Measurements from ENCODE around the gene KIRREL3.

The KIRREL3 gene

DNA sequence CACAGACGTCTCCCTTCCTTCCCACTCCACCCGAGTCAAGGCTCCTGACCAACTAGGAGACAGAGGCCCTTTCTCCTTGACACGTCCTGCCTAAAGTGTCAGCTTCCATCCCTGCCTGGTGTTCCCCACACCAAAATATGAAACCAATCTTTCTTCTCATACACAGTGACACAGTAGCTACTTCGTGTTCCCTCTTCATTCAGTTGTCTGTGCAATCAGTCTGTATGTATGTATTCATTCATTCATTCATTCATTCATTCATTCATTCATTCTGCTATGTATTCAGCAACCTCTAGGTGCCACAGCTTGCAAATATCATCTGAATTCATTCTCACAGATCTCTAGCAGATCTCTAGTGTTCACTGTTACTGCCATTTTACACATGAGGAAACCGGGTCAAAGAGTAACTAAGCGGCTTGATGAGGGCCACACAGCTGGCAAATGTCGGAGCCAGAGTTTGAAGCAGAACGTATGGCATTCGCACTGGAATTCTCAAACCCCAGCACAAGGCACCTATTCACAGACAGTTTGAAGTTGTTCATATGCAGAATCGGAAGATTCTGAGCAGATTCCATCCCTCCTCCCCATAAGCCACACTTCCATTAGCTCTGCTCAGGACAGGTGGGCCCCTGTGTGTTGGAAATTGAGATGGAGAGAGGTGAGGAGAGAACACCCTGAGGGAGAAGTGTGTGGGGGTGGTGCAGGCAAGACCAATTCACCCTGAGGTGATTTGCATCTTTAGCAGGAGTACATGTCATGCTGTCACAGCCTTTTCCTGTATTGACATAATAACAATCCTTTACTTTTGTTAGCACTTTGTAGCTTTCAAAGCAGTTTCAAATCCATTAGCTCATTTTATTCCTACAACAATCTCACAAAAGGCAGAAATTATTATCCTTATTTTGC lies 369.4 kb downstream of the KIRREL3 start:
- ATAC-seq (no peak), DNase-seq (no peak)

DNA sequence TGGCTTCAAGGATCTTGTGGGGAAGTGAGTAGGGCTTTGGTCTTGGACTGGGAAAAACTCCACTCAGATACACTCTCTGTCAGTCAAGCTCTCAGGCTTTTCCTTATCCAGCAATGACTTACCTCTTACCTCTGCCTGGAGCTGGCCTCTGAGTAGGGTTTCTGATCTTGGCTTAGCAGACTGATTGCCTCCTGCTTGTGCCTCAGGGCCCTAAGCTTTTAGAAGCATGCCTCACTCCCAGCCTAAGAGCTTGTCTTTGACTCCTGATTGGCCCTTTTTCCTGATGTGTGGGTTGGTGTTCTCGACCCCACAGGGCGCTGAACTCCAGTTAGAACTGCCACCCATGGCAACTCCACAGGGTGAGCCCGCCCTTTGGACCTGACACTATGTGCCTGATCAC lies 370.1 kb downstream of the KIRREL3 start:
- no peak for DNase-seq

DNA sequence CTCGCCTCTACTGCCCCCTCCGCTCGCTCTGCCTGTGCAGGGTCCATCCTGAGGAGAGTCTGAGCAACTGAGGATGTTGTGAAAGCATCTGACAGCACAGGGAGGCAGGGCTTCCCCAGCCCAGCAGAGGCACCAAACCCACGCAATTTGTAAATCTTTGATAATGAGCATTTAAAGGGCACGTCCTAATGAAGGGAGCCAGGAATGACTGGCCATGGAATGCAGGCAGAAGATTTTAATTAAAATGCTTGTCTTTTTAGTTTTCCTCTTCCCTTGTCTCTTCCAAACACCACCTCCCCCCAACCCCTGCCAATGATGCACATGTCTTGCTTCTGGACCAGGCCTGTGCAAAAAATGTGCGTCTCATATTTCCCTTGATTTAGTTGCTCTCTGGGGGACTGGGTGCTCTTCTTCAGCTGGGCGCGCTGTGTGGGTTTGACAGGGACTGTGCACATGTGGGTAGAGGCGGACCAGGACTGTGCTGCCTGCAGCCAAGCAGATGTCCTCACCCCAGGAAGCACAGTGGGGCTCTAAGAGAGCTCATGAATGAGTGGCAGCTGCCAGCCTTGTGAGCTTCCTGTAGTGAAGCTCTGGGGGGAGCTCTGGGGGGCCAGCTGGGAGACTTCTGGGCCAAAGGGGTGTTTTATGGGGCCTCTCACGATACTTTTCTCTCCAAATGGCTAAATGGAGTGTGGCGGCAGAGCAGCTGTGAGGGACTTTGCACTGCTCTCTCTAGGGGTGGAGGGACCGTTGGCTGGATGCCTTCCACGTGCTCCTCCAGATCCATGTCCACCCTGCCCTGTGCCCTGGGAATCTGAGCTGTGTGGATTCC lies 371.6 kb downstream of the KIRREL3 start:
- no peak for ATAC-seq
- DNase-seq = no peak

More for the DNA sequence above, 370.1 kb downstream of the KIRREL3 start:
- no peak for ATAC-seq

DNA sequence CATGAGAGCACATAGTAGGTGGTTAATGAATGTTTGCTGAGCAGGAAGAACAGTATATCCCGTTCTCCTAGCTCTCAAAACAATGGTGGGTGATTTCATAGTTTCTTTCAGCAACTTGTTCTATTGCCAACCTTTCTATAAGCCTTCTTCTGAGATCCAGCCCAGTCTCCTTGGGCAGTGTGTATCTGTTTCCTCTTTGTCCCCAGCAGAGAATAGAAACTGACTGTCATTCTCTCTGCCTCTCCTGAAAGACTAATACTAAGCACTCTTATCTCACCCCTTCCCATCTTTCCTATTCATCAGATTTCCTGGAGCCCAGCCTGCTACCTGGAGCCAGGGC lies 372.1 kb downstream of the KIRREL3 start:
- DNase-seq (no peak), ATAC-seq (no peak)

DNA sequence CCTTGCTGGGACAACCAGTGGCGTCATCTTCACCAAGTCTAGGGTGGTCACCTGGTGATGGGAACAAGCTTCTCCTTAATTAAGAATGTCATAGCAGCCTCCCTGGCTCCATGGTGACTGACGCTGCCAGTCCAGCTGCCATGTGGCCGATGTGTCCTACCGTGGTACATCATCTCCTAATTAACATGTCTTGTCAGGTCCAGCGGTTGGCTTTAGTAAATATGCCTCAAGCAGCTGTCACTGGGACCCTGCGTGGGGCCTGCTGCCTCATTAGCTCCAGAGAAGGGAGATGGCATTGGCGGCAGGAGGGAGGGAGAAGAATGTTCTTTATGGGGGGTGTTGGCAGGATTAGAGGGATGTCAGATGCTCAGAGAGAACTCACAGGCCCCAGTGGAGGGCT lies 373.1 kb downstream of the KIRREL3 start:
- no peak for DNase-seq
- no peak for ATAC-seq

DNA sequence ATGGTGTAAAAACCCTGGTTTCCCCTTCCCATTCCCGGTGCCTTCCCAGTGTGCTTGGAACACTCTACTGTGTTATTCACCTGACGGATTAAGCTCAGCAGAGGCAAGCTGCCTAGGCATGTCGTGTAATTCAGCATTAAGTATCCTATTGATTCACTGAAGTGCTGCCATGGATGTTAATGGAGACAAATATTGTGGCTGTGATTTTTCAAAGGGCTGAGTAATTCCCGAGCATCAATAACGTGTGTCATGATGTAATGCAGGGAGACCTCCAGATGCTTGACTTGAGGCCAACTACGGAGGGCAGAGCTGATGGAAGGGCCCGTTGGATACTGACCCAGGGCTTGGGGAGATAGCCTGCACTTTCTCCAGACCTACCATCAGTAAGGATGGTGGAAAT lies 376.1 kb downstream of the KIRREL3 start:
- ATAC-seq = no peak

DNA sequence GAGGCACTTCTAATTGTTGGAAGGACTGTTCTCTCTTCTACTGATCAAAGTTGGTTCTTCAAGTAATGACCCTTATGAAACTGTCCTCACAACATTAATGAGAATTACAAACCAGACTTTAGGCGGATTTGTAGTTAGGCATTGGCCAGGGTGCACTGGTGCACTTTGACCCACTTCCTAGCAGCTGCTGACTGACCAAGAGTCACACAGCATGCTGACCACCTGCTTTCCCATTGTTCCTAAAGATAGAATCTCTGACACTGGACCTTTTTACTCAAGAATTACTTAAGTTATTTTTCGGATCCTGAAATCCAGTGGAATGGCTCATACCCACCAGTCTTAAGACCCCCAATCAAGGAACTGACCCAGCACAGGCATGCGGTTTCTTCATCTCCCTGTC lies 381.1 kb downstream of the KIRREL3 start:
- DNase-seq (no peak), ATAC-seq (no peak)

More for the DNA sequence above, 376.1 kb downstream of the KIRREL3 start:
- no peak for DNase-seq

DNA sequence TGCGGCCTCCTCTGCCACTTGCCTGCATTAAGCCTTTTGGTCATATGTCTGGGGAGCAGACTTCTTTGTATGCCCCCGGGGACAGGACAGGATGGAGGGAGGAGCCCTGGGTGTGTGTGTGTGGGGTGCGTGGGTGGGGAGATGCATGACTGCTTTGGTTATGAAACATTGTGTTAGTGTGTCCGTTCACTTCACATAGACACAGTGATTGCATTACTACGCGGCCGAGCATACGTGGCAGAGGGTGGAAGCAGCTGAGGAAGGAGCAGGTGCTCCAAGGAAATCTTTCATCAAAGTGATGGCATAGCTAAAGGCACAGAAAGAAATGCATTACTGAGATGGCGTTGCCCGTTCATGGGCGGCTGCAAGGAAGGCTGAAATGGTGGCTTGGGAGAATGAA lies 384.7 kb downstream of the KIRREL3 start:
- DNase-seq (no peak), ATAC-seq (no peak)

DNA sequence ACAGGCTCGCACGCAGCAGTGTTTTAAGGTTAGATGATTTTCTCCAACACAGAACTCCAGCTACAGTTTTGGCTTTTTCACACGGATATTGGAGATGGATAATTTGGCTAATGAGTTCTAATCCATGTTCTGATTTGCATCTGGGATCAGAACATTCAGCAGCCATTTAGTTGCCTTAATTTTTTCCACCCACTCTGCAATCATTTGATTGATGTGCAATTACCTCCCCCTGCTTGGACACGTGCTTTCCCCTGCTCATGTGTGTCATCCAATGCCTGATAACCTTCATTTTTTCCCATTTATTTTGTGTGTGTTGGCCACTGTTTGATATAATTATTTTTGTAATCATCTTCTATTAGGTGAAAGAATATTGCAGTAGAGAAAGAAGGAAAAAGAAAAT lies 387.3 kb downstream of the KIRREL3 start:
- DNase-seq (no peak), ATAC-seq (no peak)

DNA sequence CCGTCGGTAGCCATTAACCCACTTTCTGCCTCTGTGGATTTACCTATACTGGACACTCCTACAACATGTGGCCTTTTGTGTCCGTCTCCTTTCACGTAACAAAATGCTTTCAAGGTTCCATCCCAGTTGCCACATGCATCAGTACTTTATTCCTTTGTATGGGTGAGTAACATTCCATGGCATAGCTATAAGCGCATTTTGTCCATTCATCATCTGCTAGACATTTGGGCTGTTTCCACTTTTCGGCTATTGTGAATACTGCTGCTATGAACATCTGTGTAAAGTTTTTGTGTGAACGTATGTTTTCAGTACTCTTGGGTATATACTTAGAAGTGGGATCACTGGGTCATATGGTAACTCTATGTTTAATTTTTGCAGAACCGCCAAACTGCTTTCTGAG lies 387.9 kb downstream of the KIRREL3 start:
- no peak for DNase-seq
- no peak for ATAC-seq

DNA sequence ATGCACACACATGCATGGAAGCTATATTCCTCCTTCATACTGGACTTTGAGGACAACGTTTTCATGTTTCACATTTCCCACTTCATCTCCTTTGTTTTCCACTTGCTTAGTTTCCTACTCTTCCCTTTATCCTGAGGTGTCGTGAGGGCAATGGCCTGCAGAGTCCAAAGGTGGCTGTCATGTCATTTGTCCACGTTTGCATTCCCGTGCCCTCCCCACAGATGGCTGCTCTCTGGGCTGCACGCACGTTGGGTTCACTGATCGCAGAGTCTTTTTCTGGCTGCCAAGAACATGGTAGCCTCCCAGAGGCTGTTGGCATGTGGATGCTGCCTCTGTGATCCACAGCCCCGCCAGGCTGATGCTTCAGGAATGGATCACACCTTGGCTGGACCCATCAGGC lies 389.1 kb downstream of the KIRREL3 start:
- DNase-seq (no peak), ATAC-seq (no peak)

DNA sequence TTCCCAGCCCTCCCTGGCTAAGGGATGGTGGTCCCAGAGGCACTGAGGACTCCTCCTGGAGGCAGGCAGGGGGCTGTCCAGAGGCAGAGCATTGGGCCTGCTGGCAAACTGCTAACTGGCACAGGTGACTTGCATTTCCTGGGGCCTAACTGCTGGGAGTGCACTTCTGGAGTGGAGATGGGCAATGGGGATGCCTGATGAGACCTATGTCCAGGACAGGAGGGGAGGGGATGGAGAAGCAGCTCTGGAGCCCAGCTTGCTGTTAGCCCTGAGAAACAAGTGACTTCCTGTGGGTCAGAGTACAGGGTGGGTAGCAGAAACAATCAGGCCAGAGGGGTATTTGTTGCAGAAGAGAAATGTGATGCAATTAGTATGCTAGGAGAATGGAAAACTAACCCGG lies 391.9 kb downstream of the KIRREL3 start:
- DNase-seq = no peak

DNA sequence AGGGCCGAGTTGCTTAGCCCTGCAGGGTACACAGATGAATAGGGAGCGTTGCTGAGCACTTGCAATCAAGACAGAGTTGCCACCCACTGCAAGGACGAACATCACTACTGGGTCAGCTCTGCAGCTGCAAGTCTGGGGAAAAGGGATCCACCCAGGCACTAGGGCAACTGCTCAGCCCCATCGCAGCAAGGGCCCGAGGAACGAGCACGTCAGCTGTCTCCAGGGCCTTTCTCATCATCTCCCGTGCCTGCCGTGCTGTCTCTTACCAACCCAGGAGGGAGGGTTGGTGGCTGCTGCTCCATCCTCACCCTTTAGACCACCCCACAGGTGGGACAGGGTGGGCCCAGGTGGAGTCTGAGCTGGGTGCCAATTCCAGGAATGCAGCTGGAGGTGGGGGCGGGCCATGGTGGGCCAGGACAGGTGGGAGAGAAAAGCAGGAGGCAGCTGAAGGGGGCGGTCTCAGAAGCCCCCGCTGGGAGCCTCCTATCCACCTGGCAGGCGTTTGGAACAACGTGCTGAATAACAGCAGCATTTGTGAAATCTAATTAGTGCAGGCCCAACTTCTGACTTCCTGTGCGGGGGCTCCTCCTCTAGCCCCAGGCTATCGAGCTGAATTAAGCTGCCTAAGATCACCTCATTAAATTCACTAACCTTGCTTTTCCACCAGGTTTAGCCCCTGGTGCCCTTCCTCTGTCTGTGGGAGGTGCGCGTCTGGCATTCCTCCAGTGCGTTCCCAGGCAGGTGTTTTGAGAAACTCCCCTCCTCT lies 392.6 kb downstream of the KIRREL3 start:
- ATAC-seq (no peak), DNase-seq (no peak)

More for the DNA sequence above, 391.9 kb downstream of the KIRREL3 start:
- no peak for ATAC-seq

DNA sequence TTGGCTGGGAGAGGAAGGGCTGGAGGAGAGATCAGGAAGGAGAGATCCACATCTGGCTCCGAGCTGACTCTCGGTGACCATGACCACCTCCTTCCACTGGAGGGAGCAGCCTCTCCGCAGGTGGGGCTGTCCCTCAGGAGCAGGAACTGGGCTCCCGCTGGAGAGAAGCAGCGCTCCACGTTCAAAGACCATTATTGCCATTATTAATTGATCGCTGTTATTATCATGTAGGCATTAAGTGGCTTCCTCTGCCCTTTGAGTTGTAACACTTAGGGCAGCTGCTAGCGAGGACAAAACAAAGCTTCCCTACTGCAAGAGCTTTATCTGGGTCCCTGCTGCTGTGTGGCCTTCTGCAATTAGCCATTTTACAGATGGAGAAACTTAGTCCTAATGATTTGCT lies 393.2 kb downstream of the KIRREL3 start:
- DNase-seq (peak; percentile 19), ATAC-seq (no peak)

DNA sequence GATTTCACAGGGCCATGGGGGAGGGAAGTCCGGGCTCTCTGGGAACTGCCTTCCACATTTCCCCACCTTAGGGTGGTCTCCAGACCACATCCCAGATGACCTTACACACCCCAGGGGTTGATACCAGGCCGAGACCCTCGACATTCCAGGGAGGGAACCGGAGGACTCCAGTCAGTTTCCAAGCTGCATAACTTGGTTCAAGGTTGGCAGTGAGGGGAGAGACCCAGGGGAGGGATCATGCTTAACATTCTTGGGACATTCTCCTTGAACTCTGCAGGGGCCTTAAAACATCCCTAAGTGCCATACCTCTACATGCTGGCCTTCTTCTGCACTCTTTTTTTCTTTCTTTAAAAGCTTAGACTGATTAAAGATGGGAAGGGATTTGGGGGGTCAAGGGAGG lies 394.1 kb downstream of the KIRREL3 start:
- ATAC-seq (no peak), DNase-seq (no peak)

DNA sequence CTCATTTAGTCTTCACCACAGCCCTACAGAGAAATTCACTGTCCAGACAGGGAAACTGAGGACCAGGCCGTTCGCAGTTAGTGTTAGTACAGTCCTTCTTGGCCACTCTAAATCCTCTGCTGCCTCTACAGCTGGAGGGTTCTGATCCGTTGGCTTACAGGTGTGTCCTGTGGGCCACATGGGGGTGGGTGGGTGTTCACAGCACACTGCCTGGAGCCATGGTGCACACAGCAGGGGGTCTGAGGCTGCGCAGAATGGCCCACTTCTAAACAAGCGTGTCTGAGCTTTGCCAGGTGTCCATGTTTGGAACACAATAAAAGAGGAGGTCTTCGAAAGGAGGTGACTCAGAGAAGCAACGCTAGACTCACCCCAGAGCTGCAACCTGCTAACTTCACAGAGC lies 396.1 kb downstream of the KIRREL3 start:
- ATAC-seq = no peak
- DNase-seq = no peak

DNA sequence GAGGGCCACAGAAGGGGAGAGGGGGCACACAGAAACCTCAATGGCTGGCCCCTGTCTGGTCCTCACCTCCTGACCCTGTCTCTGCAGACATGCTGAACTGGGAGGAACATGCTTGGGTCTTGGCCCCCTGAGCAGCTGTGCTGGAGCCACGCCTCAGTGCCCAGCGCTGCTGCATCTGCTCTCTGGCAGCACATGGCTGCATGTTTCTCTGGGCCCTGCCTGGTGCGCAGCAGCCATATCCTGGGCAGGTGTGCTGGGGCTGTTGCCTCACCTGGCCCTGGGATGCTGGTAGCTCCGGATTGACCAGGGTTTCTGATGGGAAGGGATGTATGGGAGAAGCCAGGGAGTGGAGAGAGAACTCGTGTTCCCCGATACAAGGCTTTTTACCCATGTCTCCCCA lies 397.1 kb downstream of the KIRREL3 start:
- ATAC-seq (no peak), DNase-seq (no peak)

DNA sequence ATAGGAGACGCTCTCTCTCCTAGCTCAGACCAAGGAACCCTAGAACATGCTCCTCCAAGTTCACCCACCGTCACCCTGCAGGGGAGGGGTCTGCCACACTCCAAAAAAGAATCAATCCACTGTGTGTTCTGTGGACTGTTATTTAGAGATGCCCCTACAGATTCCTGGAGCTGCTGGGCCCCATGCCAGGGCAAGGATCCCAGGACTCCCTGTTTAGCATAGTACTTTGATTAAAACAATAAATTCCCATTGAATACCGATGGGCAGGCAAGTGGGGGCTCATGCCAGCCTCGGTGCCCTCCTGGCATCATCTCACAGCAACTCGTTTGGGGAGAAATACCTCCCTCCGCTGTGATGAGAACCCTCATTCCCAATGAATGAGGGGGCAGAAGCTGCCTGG lies 397.6 kb downstream of the KIRREL3 start:
- no peak for DNase-seq
- ATAC-seq = no peak

DNA sequence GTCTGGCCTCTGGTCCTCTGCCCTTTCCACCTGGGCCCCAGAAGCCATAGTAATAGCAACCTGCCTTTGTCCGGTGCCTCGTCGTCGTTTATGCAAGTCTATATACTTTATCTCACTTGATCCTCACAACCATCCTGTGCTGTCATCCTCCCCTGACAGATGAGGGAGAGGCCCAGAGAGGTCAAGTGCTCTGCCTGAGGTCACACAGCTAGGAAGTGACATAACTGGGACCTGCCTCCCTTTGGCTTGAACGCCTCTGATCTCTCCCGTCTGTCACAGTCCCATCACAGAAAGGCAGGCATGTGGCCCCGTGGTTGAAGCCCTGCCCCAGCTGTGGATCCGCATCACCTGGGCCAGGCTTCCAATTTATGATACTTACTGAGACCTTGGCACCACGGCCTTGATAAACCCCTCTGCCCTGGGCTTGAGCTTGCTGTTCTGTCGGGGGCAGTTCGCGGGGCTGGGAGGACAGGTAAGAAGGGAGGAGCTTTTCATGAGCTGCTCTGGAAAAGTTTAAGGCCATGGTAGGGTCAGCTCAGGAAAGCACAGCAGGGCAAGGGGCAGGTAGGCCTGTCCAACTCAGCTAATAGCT lies 398.1 kb downstream of the KIRREL3 start:
- ATAC-seq = no peak
- no peak for DNase-seq

DNA sequence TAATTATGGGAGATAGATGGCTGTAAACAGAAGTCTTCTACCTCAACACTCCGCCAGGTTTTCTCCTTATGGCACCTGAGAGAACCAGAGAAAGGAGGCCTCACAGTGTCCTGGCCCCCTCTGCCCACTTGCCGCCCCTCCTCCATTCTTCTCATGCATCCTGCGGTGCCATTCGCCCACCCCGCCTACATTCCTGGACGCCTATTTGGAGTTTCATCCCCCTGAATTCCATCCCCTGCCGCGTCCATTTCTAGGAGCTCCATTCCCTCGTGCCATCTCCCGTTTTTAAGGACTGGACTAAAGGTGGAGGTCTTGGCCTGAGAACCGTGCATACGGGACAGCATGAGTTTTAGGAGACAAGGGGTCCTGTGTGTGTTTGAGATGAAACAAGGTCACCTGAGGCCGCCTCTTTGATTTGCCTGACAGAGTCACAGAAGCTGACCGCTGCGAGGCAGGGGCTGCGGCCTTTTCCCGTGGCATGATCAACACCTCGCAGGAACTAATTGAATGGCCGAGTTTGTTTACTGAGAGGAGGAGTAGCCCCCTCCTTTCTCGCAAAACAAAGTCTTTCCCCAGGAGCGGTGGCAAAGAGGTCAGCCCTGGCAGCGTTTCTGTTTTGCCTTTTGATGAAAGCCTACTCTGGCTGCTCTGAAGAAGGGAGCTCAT lies 398.9 kb downstream of the KIRREL3 start:
- no peak for ATAC-seq
- no peak for DNase-seq

DNA sequence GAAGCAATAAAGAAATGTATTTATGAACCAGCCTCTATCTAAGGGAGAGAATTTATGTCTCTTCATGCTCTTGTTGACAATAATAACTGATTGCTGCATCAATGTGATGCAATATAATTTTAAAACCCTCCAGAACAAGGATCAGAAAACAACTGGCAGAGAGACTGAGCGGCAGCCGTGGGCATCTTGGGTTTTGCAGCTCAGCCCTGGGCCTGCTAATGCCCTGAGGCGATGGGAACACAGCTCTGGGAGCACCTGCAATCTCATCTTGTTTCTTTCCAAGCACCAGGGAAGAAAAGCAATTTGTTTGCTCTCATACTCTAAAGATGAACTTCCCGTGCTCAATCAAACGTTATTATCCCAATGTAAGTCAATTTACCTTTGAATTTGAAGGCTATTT lies 399.4 kb downstream of the KIRREL3 start:
- ATAC-seq = no peak
- DNase-seq = no peak

Measured in stimulated activated naive CD8-positive, alpha-beta T cell treated with anti-CD3 and anti-CD28 coated beads, Interleukin-15, Interleukin-2, amounts not matched to agents 100 U/mL and 50 U/mL, for 24 hours (primary cell).